ENCODE data around the gene SLC7A7.
"Not testable (repeated sequence)": the region's sequence is repeated elsewhere in the genome, so short reads cannot be mapped to it uniquely, and the experiment has no call there.

GRCh38 chr14:22725374-22725773, 89.9 kb downstream of the SLC7A7 start:
- not testable (repeated sequence) for TF ChIP-seq POLR2A, POU2F2, POLR2AphosphoS5, TAF1, SPI1 (IDR thresholded peaks at IDR 0.05; ENCODE audit: low read depth, low read length)

Data from GM12891 (cell line).